CD4-positive, alpha-beta T cell (primary cell): ENCODE data around the gene GSTM5. TPM values are rescaled to one million over a fixed set of nuclear protein-coding genes. Genes with fewer than 3 reads are reported as not detected.

Experiments used
- ATAC-seq: fragments of 200-7000 bp; cut with Tn5 transposase; one replicate; pipeline ENCODE4 v1.10.0; 2022; ENCODE audit warnings: mild to moderate bottlenecking; ENCODE audit not compliant: poor library complexity
- CTCF ChIA-PET: fragments of 350-600 bp; sonication (Branson Sonifier 250); formaldehyde crosslinking; loops from one replicate; lab custom pipeline; 2021; ENCODE audit warnings: antibody characterized with exemption, inconsistent platforms; lab: Charles Lee
- POLR2A ChIA-PET: fragments of 350-600 bp; sonication (Branson Sonifier 250); formaldehyde crosslinking; loops from one replicate; lab custom pipeline; 2021; ENCODE audit warnings: antibody characterized with exemption, inconsistent platforms; lab: Charles Lee
- DNase-seq, 14 experiments: peaks; one replicate each; pipeline ENCODE4 v3.0.0-alpha.2; 2013 to 2020; ENCODE audit warnings: mixed read lengths in 2 of 14
- H3K27ac ChIP-seq, 2 donors: one replicate each; pipeline versions ENCODE4 v1.5.1 to v1.7.0; 2013; ENCODE audit warnings: low read length in 2 of 2, low read depth in 1 of 2, mild to moderate bottlenecking in 1 of 2
- H3K27me3 ChIP-seq, 2 experiments: 1 replicate in 1 of 2; 2 replicates in 1 of 2; pipeline versions ENCODE4 v1.6.1 to v1.7.0; 2013; ENCODE audit warnings: low read length in 2 of 2, control low read depth in 1 of 2, mild to moderate bottlenecking in 1 of 2, moderate library complexity in 1 of 2; ENCODE audit not compliant: insufficient read depth in 2 of 2, control insufficient read depth in 1 of 2
- H3K36me3 ChIP-seq: one replicate; pipeline ENCODE4 v1.6.1; 2013; ENCODE audit warnings: low read length, control low read depth; ENCODE audit not compliant: insufficient read depth
- H3K4me1 ChIP-seq: one replicate; pipeline ENCODE4 v1.6.1; 2013; ENCODE audit warnings: low read length, control low read depth; ENCODE audit not compliant: insufficient read depth
- H3K4me3 ChIP-seq: one replicate; pipeline ENCODE4 v1.5.1; 2013; ENCODE audit warnings: mild to moderate bottlenecking, low read length, moderate library complexity
- H3K9me3 ChIP-seq, 2 experiments: 1 replicate in 1 of 2; 2 replicates in 1 of 2; pipeline versions ENCODE4 v1.6.1 to v1.7.0; 2013; ENCODE audit warnings: low read length in 2 of 2, mild to moderate bottlenecking in 2 of 2, control low read depth in 1 of 2, moderate library complexity in 1 of 2; ENCODE audit not compliant: control insufficient read depth in 1 of 2, insufficient read depth in 1 of 2
- H3K27ac Mint-ChIP-seq: one replicate; pipeline ENCODE4 v1.8.0; 2020; ENCODE audit warnings: mixed read lengths
- H3K27me3 Mint-ChIP-seq: one replicate; pipeline ENCODE4 v1.8.0; 2021; ENCODE audit warnings: mixed read lengths
- H3K36me3 Mint-ChIP-seq: one replicate; pipeline ENCODE4 v1.8.0; 2021; ENCODE audit warnings: low read depth, mixed read lengths
- H3K4me1 Mint-ChIP-seq: one replicate; pipeline ENCODE4 v1.8.0; 2021; ENCODE audit warnings: low read depth, mixed read lengths
- H3K4me3 Mint-ChIP-seq: one replicate; pipeline ENCODE4 v1.8.0; 2020; ENCODE audit warnings: mild to moderate bottlenecking, mixed read lengths
- H3K9me3 Mint-ChIP-seq: one replicate; pipeline ENCODE4 v1.8.0; 2020; ENCODE audit warnings: mixed read lengths
- intact Hi-C, 2 experiments: fragments of 100-400 bp; cut with DNase I in 1 of 2; cut with micrococcal nuclease in 1 of 2; formaldehyde crosslinking; loops; one replicate each; pipeline versions ENCODE4 v1.15.1 to v1.9.0; 2023 to 2025; cut with DNase I, micrococcal nuclease
- total RNA-seq, 174 experiments: library from RNA in 2 of 174; stranded (reverse) in 2 of 174; gene quantifications; one replicate each; pipeline ENCODE4 v1.2.3 and lab custom pipeline; 2021 to 2026
- TF ChIP-seq, protein P1 (sequence below): fragments of 200-600 bp; IDR thresholded peaks from one replicate; pipeline ENCODE4 v1.8.0; 2022; ENCODE audit warnings: antibody characterized with exemption, mild to moderate bottlenecking

GSTM5 gene
- total RNA-seq, 2 experiments from 2014 or later = 0.20 to 0.36 TPM

DNA sequence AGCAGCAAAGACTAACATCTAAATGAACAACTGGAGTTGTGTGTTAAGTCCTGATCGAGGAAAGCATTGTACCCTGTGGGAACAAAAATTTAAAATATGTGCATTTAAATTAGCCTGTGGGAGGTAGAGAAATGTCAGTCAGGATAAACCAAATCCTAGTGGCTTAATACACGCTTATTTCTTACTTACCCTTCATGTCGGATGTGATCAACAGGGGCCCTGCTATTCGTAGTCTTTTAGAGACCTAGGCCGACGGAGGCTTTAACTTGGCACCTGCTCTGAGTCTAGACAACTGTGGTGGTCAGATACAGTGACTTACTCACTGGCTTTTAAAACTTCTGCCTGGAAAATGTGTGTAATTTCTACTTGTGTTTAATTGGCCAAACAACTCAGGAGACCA is 18.6 kb downstream of the GSTM5 start:
- Histone ChIP-seq H3K4me1 (no peaks in the 10 kb centered on the region), H3K4me3 (no peak overlapping the region), H3K9me3 (no peaks in the 10 kb centered on the region), H3K27ac (no peak overlapping the region), H3K27me3 (peaks cover 0 to 3% of the 10 kb centered on the region in 2 experiments), H3K36me3 (no peaks in the 10 kb centered on the region)
- DNase-seq = no peak
- H3K27ac Mint-ChIP-seq = no peak overlapping the region
- no peaks in the 10 kb centered on the region for H3K9me3 Mint-ChIP-seq
- CTCF ChIA-PET = no interaction called here
- H3K27me3 Mint-ChIP-seq = no peaks in the 10 kb centered on the region
- H3K36me3 Mint-ChIP-seq = peaks cover 14% of the 10 kb centered on the region
- no peak for ATAC-seq
- TF ChIP-seq, protein P1, sequence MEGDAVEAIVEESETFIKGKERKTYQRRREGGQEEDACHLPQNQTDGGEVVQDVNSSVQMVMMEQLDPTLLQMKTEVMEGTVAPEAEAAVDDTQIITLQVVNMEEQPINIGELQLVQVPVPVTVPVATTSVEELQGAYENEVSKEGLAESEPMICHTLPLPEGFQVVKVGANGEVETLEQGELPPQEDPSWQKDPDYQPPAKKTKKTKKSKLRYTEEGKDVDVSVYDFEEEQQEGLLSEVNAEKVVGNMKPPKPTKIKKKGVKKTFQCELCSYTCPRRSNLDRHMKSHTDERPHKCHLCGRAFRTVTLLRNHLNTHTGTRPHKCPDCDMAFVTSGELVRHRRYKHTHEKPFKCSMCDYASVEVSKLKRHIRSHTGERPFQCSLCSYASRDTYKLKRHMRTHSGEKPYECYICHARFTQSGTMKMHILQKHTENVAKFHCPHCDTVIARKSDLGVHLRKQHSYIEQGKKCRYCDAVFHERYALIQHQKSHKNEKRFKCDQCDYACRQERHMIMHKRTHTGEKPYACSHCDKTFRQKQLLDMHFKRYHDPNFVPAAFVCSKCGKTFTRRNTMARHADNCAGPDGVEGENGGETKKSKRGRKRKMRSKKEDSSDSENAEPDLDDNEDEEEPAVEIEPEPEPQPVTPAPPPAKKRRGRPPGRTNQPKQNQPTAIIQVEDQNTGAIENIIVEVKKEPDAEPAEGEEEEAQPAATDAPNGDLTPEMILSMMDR = no peak
- POLR2A ChIA-PET = no interaction called here
- no peak overlapping the region for H3K4me3 Mint-ChIP-seq
- H3K4me1 Mint-ChIP-seq = no peaks in the 10 kb centered on the region
- intact Hi-C loops = no loop called here

- ChIA-PET POLR2A (no interaction called here), CTCF (no interaction called here)
- H3K9me3 ChIP-seq = no peaks in the 10 kb centered on the region
- no peak overlapping the region for H3K27ac ChIP-seq
- Mint-ChIP-seq H3K4me1 (no peaks in the 10 kb centered on the region), H3K36me3 (peaks cover 29% of the 10 kb centered on the region), H3K27ac (no peak overlapping the region), H3K4me3 (no peak overlapping the region), H3K9me3 (no peaks in the 10 kb centered on the region), H3K27me3 (no peaks in the 10 kb centered on the region)
- DNase-seq (no peak), ATAC-seq (no peak)
- intact Hi-C loops = no loop called here
- no peaks in the 10 kb centered on the region for H3K4me1 ChIP-seq
- TF ChIP-seq, protein P1 = no peak
- no peak overlapping the region for H3K4me3 ChIP-seq
- H3K27me3 ChIP-seq = no peaks in the 10 kb centered on the region
- no peaks in the 10 kb centered on the region for H3K36me3 ChIP-seq
Observed at GRCh38 chr1:109732390-109732881, 20.4 kb downstream of the GSTM5 start.

- no peak overlapping the region for H3K27ac ChIP-seq
- H3K27me3 ChIP-seq = no peaks in the 10 kb centered on the region
- Mint-ChIP-seq H3K4me1 (no peaks in the 10 kb centered on the region), H3K36me3 (peaks cover 38% of the 10 kb centered on the region), H3K4me3 (no peak overlapping the region), H3K27me3 (no peaks in the 10 kb centered on the region), H3K27ac (no peak overlapping the region), H3K9me3 (no peaks in the 10 kb centered on the region)
- H3K4me1 ChIP-seq = no peaks in the 10 kb centered on the region
- no peak for DNase-seq
- ChIA-PET POLR2A (no interaction called here), CTCF (no interaction called here)
- no peak overlapping the region for H3K4me3 ChIP-seq
- ATAC-seq = no peak
- H3K36me3 ChIP-seq = no peaks in the 10 kb centered on the region
- TF ChIP-seq, protein P1 = no peak
- H3K9me3 ChIP-seq = no peaks in the 10 kb centered on the region
- intact Hi-C loops = no loop called here
Observed at GRCh38 chr1:109733236-109733870, 21.3 kb downstream of the GSTM5 start.
